H9 (cell line): Measurements from ENCODE around the gene CDRT4. TPM values are rescaled to one million over a fixed set of nuclear protein-coding genes. Genes with fewer than 3 reads are reported as not detected.

Experiments used
- DNase-seq: peaks from one replicate; pipeline ENCODE4 v3.0.0-alpha.2; 2017
- H2AFZ ChIP-seq: one replicate; pipeline ENCODE4 v1.6.1; 2013; ENCODE audit warnings: mild to moderate bottlenecking, low read length, control low read depth, moderate library complexity
- H2AK5ac ChIP-seq: 2 replicates; pipeline ENCODE4 v1.6.1; 2013; ENCODE audit warnings: low read length, control low read depth, mixed read lengths; ENCODE audit not compliant: insufficient read length
- H2BK120ac ChIP-seq: one replicate; pipeline ENCODE4 v1.6.1; 2013; ENCODE audit warnings: low read depth, mild to moderate bottlenecking, low read length, control low read depth, inconsistent platforms; ENCODE audit not compliant: poor library complexity, severe bottlenecking
- H2BK12ac ChIP-seq: 2 replicates; pipeline ENCODE4 v1.6.1; 2013; ENCODE audit warnings: low read length, control low read depth, mixed read lengths, low read depth; ENCODE audit not compliant: insufficient read length
- H2BK15ac ChIP-seq: 2 replicates; pipeline ENCODE4 v1.6.1; 2013; ENCODE audit warnings: low read depth, low read length, control low read depth
- H2BK20ac ChIP-seq: one replicate; pipeline ENCODE4 v1.6.1; 2013; ENCODE audit warnings: low read depth, mild to moderate bottlenecking, low read length, control low read depth, inconsistent platforms; ENCODE audit not compliant: poor library complexity, severe bottlenecking
- H2BK5ac ChIP-seq: 2 replicates; pipeline ENCODE4 v1.6.1; 2013; ENCODE audit warnings: low read length, control low read depth, mixed read lengths; ENCODE audit not compliant: insufficient read length
- H3K14ac ChIP-seq: 2 replicates; pipeline ENCODE4 v1.6.1; 2013; ENCODE audit warnings: low read length, control low read depth; ENCODE audit not compliant: insufficient read depth
- H3K18ac ChIP-seq: 2 replicates; pipeline ENCODE4 v1.6.1; 2013; ENCODE audit warnings: low read depth, mild to moderate bottlenecking, mixed read lengths, low read length, control low read depth; ENCODE audit not compliant: insufficient read length
- H3K23ac ChIP-seq: 2 replicates; pipeline ENCODE4 v1.6.1; 2013; ENCODE audit warnings: low read length, control low read depth, mixed read lengths, low read depth; ENCODE audit not compliant: insufficient read length
- H3K23me2 ChIP-seq: 2 replicates; pipeline ENCODE4 v1.6.1; 2013; ENCODE audit warnings: low read depth, mild to moderate bottlenecking, mixed read lengths, low read length, control low read depth; ENCODE audit not compliant: insufficient read length, poor library complexity, severe bottlenecking
- H3K27ac ChIP-seq: 2 replicates; pipeline ENCODE4 v1.5.1; 2013; ENCODE audit warnings: low read length, control low read depth, mixed read lengths, low read depth; ENCODE audit not compliant: insufficient read length
- H3K27me3 ChIP-seq: 2 replicates; pipeline ENCODE4 v1.6.1; 2013; ENCODE audit warnings: low read length, control low read depth, inconsistent platforms; ENCODE audit not compliant: insufficient read depth
- H3K4ac ChIP-seq: 2 replicates; pipeline ENCODE4 v1.6.1; 2013; ENCODE audit warnings: low read depth, mild to moderate bottlenecking, control low read depth, inconsistent platforms, low read length, moderate library complexity
- H3K4me1 ChIP-seq: 2 replicates; pipeline ENCODE4 v1.6.1; 2013; ENCODE audit warnings: low read length, control low read depth, inconsistent platforms; ENCODE audit not compliant: insufficient read depth
- H3K4me2 ChIP-seq: 2 replicates; pipeline ENCODE4 v1.6.1; 2013; ENCODE audit warnings: low read length, control low read depth, mixed read lengths; ENCODE audit not compliant: insufficient read length, insufficient read depth
- H3K56ac ChIP-seq: 2 replicates; pipeline ENCODE4 v1.6.1; 2013; ENCODE audit warnings: low read depth, mild to moderate bottlenecking, mixed read lengths, low read length, control low read depth; ENCODE audit not compliant: insufficient read length
- H3K79me1 ChIP-seq: 2 replicates; pipeline ENCODE4 v1.6.1; 2013; ENCODE audit warnings: low read depth, mild to moderate bottlenecking, moderate library complexity, low read length, control low read depth, inconsistent platforms; ENCODE audit not compliant: insufficient read depth, poor library complexity, severe bottlenecking
- H3K79me2 ChIP-seq: 2 replicates; pipeline ENCODE4 v1.6.1; 2013; ENCODE audit warnings: low read length, control low read depth, inconsistent platforms; ENCODE audit not compliant: insufficient read depth
- H3K9ac ChIP-seq: 2 replicates; pipeline ENCODE4 v1.6.1; 2013; ENCODE audit warnings: low read length, control low read depth, mixed read lengths; ENCODE audit not compliant: insufficient read length; ENCODE audit errors: extremely low read depth
- H3K9me3 ChIP-seq: one replicate; pipeline ENCODE4 v1.6.1; 2013; ENCODE audit warnings: low read depth, low read length, inconsistent platforms; ENCODE audit not compliant: control insufficient read depth
- H3T11ph ChIP-seq: one replicate; pipeline ENCODE4 v1.6.1; 2013; ENCODE audit warnings: mild to moderate bottlenecking, low read length, control low read depth, inconsistent platforms
- H4K20me1 ChIP-seq: one replicate; pipeline ENCODE4 v1.6.1; 2013; ENCODE audit not compliant: control insufficient read depth, insufficient read length, insufficient read depth
- H4K5ac ChIP-seq: 2 replicates; pipeline ENCODE4 v1.6.1; 2013; ENCODE audit warnings: low read depth, mild to moderate bottlenecking, mixed read lengths, low read length, control low read depth; ENCODE audit not compliant: insufficient read length
- H4K8ac ChIP-seq: replicated peaks from 2 replicates; pipeline ENCODE4 v1.6.1; 2013; ENCODE audit warnings: low read length, control low read depth, mixed read lengths, low read depth; ENCODE audit not compliant: insufficient read length
- H4K91ac ChIP-seq: 2 replicates; pipeline ENCODE4 v1.6.1; 2013; ENCODE audit warnings: low read depth, mild to moderate bottlenecking, moderate library complexity, mixed read lengths, low read length, control low read depth; ENCODE audit not compliant: insufficient read length
- H3K27ac Mint-ChIP-seq, 3 experiments: 2 replicates in 2 of 3; 3 replicates in 1 of 3; pipeline ENCODE4 v1.8.0; 2020 to 2021; ENCODE audit warnings: mixed read lengths in 3 of 3, mild to moderate bottlenecking in 1 of 3, moderate library complexity in 1 of 3
- H3K27me3 Mint-ChIP-seq: 2 replicates; pipeline ENCODE4 v1.8.0; 2021; ENCODE audit warnings: low read depth, mild to moderate bottlenecking, moderate library complexity, mixed read lengths
- H3K36me3 Mint-ChIP-seq, 3 experiments: 2 replicates in 2 of 3; 3 replicates in 1 of 3; pipeline ENCODE4 v1.8.0; 2020 to 2021; ENCODE audit warnings: low read depth in 3 of 3, mixed read lengths in 3 of 3; ENCODE audit not compliant: insufficient read depth in 1 of 3
- H3K4me1 Mint-ChIP-seq, 2 experiments: 2 replicates each; pipeline ENCODE4 v1.8.0; 2020; ENCODE audit warnings: mixed read lengths in 2 of 2
- H3K4me3 Mint-ChIP-seq, 2 experiments: 2 replicates in 1 of 2; 3 replicates in 1 of 2; pipeline ENCODE4 v1.8.0; 2020 to 2021; ENCODE audit warnings: mild to moderate bottlenecking in 2 of 2, mixed read lengths in 2 of 2, moderate library complexity in 1 of 2
- H3K9me3 Mint-ChIP-seq, 2 experiments: 2 replicates in 1 of 2; 3 replicates in 1 of 2; pipeline ENCODE4 v1.8.0; 2020; ENCODE audit warnings: mild to moderate bottlenecking in 2 of 2, mixed read lengths in 2 of 2, moderate library complexity in 1 of 2
- CTCF ChIP-seq: fragments of 200-600 bp; sonication (generic); conservative IDR thresholded peaks from 3 replicates; pipeline ENCODE4 v1.8.0; 2021; ENCODE audit warnings: antibody characterized with exemption, mild to moderate bottlenecking
- total RNA-seq: library from RNA; stranded (reverse); gene quantifications from 2 replicates; pipeline ENCODE4 v1.2.1, GENCODE V29; 2021

The CDRT4 gene
- total RNA-seq, 1 experiment from 2014 or later = 3.8 TPM

- no peaks in the 10 kb centered on the region for H3K9me3 ChIP-seq
- peaks cover 6% of the 10 kb centered on the region; the same call in 1 of the 2 replicates for H3K4me1 ChIP-seq
- no peak overlapping the region for H2AFZ ChIP-seq
- no peak overlapping the region for H2AK5ac ChIP-seq
- H4K8ac ChIP-seq = no peak overlapping the region
- H3K4ac ChIP-seq = no peak overlapping the region
- no peak overlapping the region for H3K18ac ChIP-seq
- DNase-seq = no peak
- H3K27ac ChIP-seq = no peak overlapping the region
- no peak overlapping the region for H3K27ac Mint-ChIP-seq
- H3K4me2 ChIP-seq = no peak overlapping the region
- no peak overlapping the region for H3K23ac ChIP-seq
- H2BK12ac ChIP-seq = no peak overlapping the region
- no peak overlapping the region for H3K14ac ChIP-seq
- H4K91ac ChIP-seq = no peak overlapping the region
- no peak overlapping the region for H2BK15ac ChIP-seq
- H3K27me3 Mint-ChIP-seq = no peaks in the 10 kb centered on the region
- H3T11ph ChIP-seq = no peak overlapping the region
- no peaks in the 10 kb centered on the region for H3K79me1 ChIP-seq
- H2BK20ac ChIP-seq = no peak overlapping the region
- H4K5ac ChIP-seq = no peak overlapping the region
- peaks cover 26 to 32% of the 10 kb centered on the region in 2 experiments for H3K4me1 Mint-ChIP-seq
- no peak overlapping the region for H3K4me3 Mint-ChIP-seq
- no peaks in the 10 kb centered on the region for H3K23me2 ChIP-seq
- peaks cover 0 to 4% of the 10 kb centered on the region in 2 experiments; a peak in 3 of 5 replicates for H3K9me3 Mint-ChIP-seq
- no peaks in the 10 kb centered on the region for H3K79me2 ChIP-seq
- no peaks in the 10 kb centered on the region for H4K20me1 ChIP-seq
- peaks cover 27 to 53% (median 30%) of the 10 kb centered on the region in 3 experiments for H3K36me3 Mint-ChIP-seq
- no peak overlapping the region for H3K56ac ChIP-seq
- no peak overlapping the region for H2BK5ac ChIP-seq
- no peaks in the 10 kb centered on the region for H3K27me3 ChIP-seq
- TF ChIP-seq CTCF = no peak
- no peak overlapping the region for H2BK120ac ChIP-seq
- H3K9ac ChIP-seq = no peak overlapping the region
Measured at GRCh38 chr17:15494821-15495220, 27.4 kb upstream of the CDRT4 start.
